Bronchial epithelial cell (primary cell): ENCODE data around the gene TXLNG. TPM values are rescaled to one million over a fixed set of nuclear protein-coding genes. Genes with fewer than 3 reads are reported as not detected.
A peak's percentile ranks its signal among the peaks of the same experiment; 100 is the strongest.

Source experiments
- DNase-seq: peaks from one replicate; pipeline ENCODE4 v3.0.0-alpha.2; 2010; ENCODE audit warnings: low read depth
- FAIRE-seq: peaks from 2 replicates; lab custom pipeline; 2011; peaks lifted over from hg19 to GRCh38; lab: Jason Lieb, UNC
- H3K27me3 ChIP-seq: 2 replicates; pipeline ENCODE4 v1.5.1; 2011; ENCODE audit warnings: low read length; ENCODE audit not compliant: control insufficient read depth, insufficient read depth
- H3K36me3 ChIP-seq: 2 replicates; pipeline ENCODE4 v1.5.1; 2011; ENCODE audit warnings: low read length; ENCODE audit not compliant: control insufficient read depth, insufficient read depth
- H3K4me3 ChIP-seq: 2 replicates; pipeline ENCODE4 v1.5.1; 2011; ENCODE audit warnings: mild to moderate bottlenecking, low read depth, low read length, control low read depth
- total RNA-seq: library from RNA; depleted of rRNA; stranded (reverse); fragments of >200 nt; gene quantifications from 2 replicates; pipeline ENCODE4 v1.2.1, GENCODE V29; 2014
- TF ChIP-seq, protein P1 (sequence below): IDR thresholded peaks from 2 replicates; pipeline ENCODE4 v1.5.1; 2011; ENCODE audit warnings: mild to moderate bottlenecking, moderate library complexity, low read length, control low read depth, inconsistent platforms; ENCODE audit not compliant: insufficient read depth, severe bottlenecking

The TXLNG gene
- total RNA-seq, 1 donor from 2014 or later, result 7.6 TPM

DNA sequence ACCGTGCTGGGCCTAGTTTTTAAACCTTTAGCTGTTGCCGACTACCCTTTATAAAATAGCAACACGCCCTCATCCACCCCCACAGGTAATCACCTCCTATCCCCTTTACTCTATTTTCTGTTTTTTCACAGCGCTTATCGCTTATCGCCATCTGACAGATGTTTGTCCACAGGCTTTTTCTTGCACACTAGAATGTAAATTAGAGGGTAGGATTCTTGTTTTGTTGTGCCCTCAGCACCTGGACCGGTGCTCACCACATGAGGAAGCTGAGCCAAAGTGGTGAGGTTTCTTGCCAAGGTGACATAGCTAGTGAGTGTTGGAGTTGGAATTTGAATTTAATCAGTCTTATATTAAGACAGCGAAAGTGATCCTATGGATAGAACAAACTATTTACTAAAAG lies 86.8 kb downstream of the TXLNG start:
- TF ChIP-seq, protein P1, sequence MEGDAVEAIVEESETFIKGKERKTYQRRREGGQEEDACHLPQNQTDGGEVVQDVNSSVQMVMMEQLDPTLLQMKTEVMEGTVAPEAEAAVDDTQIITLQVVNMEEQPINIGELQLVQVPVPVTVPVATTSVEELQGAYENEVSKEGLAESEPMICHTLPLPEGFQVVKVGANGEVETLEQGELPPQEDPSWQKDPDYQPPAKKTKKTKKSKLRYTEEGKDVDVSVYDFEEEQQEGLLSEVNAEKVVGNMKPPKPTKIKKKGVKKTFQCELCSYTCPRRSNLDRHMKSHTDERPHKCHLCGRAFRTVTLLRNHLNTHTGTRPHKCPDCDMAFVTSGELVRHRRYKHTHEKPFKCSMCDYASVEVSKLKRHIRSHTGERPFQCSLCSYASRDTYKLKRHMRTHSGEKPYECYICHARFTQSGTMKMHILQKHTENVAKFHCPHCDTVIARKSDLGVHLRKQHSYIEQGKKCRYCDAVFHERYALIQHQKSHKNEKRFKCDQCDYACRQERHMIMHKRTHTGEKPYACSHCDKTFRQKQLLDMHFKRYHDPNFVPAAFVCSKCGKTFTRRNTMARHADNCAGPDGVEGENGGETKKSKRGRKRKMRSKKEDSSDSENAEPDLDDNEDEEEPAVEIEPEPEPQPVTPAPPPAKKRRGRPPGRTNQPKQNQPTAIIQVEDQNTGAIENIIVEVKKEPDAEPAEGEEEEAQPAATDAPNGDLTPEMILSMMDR, result no peak
- Histone ChIP-seq H3K27me3 (no peaks in the 10 kb centered on the region), H3K36me3 (no peaks in the 10 kb centered on the region), H3K4me3 (no peak overlapping the region)
- DNase-seq, result no peak
- no peak for FAIRE-seq

DNA sequence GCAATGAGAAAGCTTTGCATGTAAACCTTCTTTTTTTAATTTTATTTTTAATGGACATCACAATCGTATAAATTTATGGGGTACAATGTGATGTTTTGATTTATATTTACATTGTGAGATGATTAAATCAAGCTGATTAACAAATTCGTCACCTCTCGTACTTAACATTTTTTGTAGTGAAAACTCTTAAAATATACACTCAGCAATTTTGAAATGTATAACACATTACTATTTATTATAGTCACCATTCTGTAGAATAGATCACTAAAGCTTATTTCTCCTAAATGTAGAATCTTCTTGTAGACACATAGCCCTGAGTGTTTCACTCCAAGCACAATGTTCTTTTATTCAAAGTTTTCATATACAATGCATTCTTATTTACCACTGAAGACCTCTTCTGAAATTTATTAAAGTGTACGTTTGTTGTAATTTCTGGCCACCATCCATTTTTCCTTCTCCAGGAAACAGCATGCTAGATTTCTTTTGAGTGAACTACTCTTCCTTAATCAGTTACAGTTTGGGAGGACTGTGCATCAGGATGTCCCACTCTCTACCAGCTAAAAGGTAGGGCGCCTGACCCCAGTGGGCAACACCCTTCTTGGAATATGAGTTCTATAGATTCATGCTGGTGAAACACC lies 88.3 kb downstream of the TXLNG start:
- FAIRE-seq (no peak), DNase-seq (no peak)
- Histone ChIP-seq H3K27me3 (no peaks in the 10 kb centered on the region), H3K36me3 (no peaks in the 10 kb centered on the region), H3K4me3 (no peak overlapping the region)
- TF ChIP-seq, protein P1, result no peak

DNA sequence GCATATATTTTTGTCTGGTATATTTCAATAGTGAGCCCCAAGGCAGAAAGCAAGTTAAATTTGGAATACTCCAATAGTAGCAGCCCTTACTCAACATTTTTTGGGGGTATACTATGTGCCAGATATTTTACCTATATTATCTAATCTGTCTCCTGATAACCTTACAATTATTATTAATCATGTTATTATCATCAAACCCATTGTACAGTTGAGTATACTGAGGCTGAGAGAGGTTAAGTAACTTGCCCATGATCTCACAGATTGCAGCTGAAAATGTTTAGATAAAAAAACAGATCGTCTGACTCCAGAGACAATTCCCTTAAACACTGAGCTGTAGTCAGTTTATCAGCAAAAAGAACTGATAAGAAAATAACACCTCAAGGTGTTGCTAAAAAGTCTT lies 90.4 kb downstream of the TXLNG start:
- Histone ChIP-seq H3K27me3 (no peaks in the 10 kb centered on the region), H3K4me3 (no peak overlapping the region), H3K36me3 (no peaks in the 10 kb centered on the region)
- TF ChIP-seq, protein P1, result no peak
- FAIRE-seq (no peak), DNase-seq (no peak)

DNA sequence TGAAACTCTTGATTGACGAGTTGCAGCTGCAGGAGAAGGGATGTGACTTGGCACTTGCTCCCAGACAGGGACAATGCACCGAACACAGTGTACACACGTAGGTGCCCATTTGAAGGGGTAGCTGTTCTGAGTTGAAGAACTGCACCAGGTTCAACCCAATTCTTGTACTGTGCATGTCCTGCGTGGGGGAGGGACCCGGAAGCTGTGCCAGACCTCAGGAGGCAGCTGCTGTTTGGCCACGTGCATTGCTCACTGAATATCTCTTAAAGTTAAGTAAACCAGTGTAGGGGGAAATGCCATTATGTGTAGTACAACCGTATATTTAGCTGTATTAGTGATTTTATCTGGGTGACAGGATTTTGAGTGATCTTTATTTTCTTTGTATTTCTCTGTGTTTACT lies 95.9 kb downstream of the TXLNG start:
- no peak for DNase-seq
- no peak overlapping the region for H3K4me3 ChIP-seq
- H3K36me3 ChIP-seq, result no peaks in the 10 kb centered on the region
- no peaks in the 10 kb centered on the region for H3K27me3 ChIP-seq
- TF ChIP-seq, protein P1, result no peak
- no peak for FAIRE-seq

DNA sequence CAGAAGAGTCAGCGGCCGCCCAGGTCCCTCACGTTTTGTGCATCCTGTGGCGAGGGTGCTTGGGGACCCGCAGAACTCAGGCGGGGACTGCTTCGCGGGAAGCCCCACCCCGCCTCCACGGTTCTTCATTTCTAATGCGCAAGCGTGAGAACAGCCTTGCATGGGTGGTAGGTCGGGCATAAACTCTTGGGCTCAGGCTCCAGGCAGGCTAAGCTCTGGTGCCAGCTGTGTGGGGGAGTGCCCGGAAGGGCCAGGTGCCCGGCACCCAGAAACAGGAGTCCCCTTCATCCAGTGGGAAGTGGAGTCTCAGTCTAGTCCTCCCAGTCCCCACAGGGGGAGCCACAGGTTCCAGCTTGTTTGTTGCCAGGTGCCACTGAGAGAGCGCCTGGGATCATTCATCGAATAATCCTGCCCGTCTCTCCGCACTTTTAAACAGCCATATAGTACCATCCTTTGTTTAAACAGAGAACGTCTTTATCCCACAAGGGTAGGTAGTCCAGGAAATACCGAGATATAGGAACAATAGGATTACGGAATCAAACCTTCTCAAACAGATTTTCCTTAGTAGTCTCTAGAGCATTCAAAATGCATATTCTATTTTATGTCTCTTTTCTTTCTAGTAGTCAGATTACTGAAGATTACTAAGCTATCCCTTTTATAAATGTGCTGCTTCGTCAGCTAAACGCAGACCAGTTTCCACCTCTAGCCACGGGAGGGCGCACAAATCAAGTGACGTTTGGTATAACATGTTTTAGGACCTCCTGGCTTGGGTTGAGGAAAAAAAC lies 96.6 kb downstream of the TXLNG start:
- DNase-seq (peak; percentile 54), FAIRE-seq (no peak)
- H3K36me3 ChIP-seq, result no peaks in the 10 kb centered on the region
- TF ChIP-seq, protein P1, result peak; percentile 39
- no peaks in the 10 kb centered on the region for H3K27me3 ChIP-seq
- H3K4me3 ChIP-seq, result peak overlapping the region; percentile 41

DNA sequence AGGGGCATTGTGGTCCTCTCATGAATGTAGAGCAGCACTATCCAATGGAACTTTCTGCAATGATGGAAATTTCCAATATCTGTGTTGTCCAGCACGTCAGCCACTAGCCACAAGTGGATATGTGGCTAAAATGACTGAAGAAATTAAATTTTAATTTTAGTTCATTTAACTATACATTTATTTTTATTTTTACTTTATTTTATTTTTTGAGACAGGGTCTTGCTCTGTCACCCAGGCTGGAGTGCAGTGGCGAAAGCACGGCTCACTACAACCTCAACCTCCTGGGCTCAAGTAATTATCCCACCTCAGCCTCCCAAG lies 97.2 kb downstream of the TXLNG start:
- no peaks in the 10 kb centered on the region for H3K36me3 ChIP-seq
- H3K27me3 ChIP-seq, result no peaks in the 10 kb centered on the region
- TF ChIP-seq, protein P1, result no peak
- FAIRE-seq, result no peak
- DNase-seq, result no peak
- H3K4me3 ChIP-seq, result no peak overlapping the region
